22Rv1 (cell line): ENCODE data around the gene KLHL1.

Experiments used
- CTCF ChIP-seq: fragments of 450-650 bp; IDR thresholded peaks from 2 replicates; pipeline ENCODE4 v1.5.1; 2017; ENCODE audit warnings: mild to moderate bottlenecking
- ZFX ChIP-seq: fragments of 450-650 bp; IDR thresholded peaks from 2 replicates; pipeline ENCODE4 v1.6.1; 2017; ENCODE audit warnings: antibody characterized with exemption, borderline replicate concordance

GRCh38 chr13:69912630-69913029, 195.6 kb downstream of the KLHL1 start:
- TF ChIP-seq CTCF (no peak), ZFX (no peak)
